ENCODE results near the gene FAM98A. TPM values are rescaled to one million over a fixed set of nuclear protein-coding genes. Genes with fewer than 3 reads are reported as not detected.
A peak's percentile ranks its signal among the peaks of the same experiment; 100 is the strongest.

The FAM98A gene
- 10.2 and 15.3 TPM in 2 replicates for total RNA-seq (2014; rRNA removed; shearing (Covaris generic); ENCODE audit: low replicate concordance)

DNA sequence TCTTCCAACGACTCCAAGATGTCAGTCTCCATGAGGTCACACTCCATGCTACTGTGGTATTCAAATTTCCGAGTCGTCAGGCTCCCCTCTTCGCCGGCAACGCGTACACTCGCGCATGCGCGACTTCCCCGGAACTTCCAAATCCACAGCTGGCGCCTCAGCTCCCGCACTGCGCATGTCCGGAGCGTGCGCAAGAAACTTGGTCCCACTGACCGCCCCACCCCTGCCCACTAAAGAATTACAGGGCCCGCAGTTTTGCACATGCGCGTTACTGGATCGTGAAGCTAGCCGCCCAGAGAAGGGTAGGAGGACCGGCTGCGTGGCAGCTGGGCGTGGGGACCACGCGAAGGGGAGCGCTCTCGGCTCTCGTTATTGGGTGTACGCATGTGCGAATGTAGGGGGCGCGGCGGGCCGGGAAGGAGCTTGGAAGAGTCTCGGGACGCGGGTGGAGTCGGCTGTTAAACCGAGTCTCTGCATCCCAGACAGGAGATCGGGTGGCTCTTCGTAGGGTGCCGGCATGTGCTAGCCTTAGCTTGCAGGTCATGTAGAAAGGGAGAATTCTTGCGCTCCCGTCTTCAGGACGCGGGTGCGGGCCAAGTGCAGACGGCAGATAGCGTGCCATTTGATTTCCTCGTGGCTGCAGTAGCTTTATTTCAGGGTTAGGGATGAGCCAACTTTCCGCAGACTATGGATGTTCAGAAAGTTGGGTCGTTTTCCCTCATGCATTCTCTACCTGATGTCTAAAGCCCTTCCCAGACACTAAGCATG is at the start of gene FAM98A:
Gene FAM98A, minus strand, starts transcription at position 125 of the 768 bp plus-strand sequence. Its CDS starts 78 bp downstream, at position 47.
- no peaks in the 10 kb centered on the region; the same call in 1 of the 2 replicates for H4K20me1 ChIP-seq (ENCODE audit: insufficient read depth, low read depth, low read length)
- no peaks in the 10 kb centered on the region for H3K9me3 ChIP-seq (ENCODE audit: low read length)
- DNase-seq, result peak; percentile 100
- H2AFZ ChIP-seq (ENCODE audit: low read length), result peak within 1 kb of the TSS; percentile 72
- no peaks in the 10 kb centered on the region for H3K27me3 ChIP-seq (ENCODE audit: low read length)
- peak within 1 kb of the TSS; percentile 67 for H3K27ac ChIP-seq (ENCODE audit: low read length)
- peak within 1 kb of the TSS; percentile 78 for H3K4me3 ChIP-seq (ENCODE audit: low read length)
- peaks cover 30% of the 10 kb centered on the region for H3K4me1 ChIP-seq (ENCODE audit: low read length)
- H3K79me2 ChIP-seq (ENCODE audit: low read length), result peaks cover 44% of the 10 kb centered on the region
- peak within 1 kb of the TSS; percentile 90 for H3K4me2 ChIP-seq (ENCODE audit: low read depth, low read length, poor library complexity, severe bottlenecking)
- H3K36me3 ChIP-seq (ENCODE audit: insufficient read depth, low read length), result peaks cover 8% of the 10 kb centered on the region; the same call in 1 of the 2 replicates
- H3K9me2 ChIP-seq (replicated peaks; ENCODE audit: insufficient read depth, low read length), result no peaks in the 10 kb centered on the region
- H3K9ac ChIP-seq (ENCODE audit: low read length), result peak within 1 kb of the TSS; percentile 80

DNA sequence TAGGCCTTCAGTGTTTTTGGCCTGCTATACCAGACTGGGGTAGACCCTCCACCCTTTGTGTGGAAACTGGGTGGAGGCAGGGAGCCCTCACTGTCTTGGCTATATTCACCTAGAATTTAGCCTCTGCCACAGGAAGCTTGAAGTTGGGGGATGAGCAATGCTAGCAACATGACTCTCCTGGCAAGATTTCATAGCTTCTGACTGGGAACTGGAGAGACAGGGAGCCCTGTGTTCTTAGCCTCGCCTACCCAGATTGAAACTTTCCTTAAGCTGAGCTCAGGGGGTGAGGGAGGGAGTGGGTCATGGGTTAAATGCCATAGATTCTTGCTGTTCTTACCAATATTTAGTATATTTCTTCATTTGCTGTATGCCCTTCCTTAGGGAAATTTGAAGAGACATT is 46.8 kb upstream of the FAM98A start:
- Histone ChIP-seq H3K9me2 (replicated peaks; ENCODE audit: insufficient read depth, low read length) (no peaks in the 10 kb centered on the region), H3K79me2 (ENCODE audit: low read length) (no peaks in the 10 kb centered on the region), H4K20me1 (ENCODE audit: insufficient read depth, low read depth, low read length) (no peaks in the 10 kb centered on the region), H3K27ac (ENCODE audit: low read length) (no peak overlapping the region), H3K4me3 (ENCODE audit: low read length) (no peak overlapping the region), H2AFZ (ENCODE audit: low read length) (no peak overlapping the region), H3K9ac (ENCODE audit: low read length) (no peak overlapping the region), H3K9me3 (ENCODE audit: low read length) (no peaks in the 10 kb centered on the region), H3K4me2 (ENCODE audit: low read depth, low read length, poor library complexity, severe bottlenecking) (no peak overlapping the region), H3K4me1 (ENCODE audit: low read length) (peaks cover 13% of the 10 kb centered on the region), H3K36me3 (ENCODE audit: insufficient read depth, low read length) (no peaks in the 10 kb centered on the region), H3K27me3 (ENCODE audit: low read length) (no peaks in the 10 kb centered on the region)
- no peak for DNase-seq

DNA sequence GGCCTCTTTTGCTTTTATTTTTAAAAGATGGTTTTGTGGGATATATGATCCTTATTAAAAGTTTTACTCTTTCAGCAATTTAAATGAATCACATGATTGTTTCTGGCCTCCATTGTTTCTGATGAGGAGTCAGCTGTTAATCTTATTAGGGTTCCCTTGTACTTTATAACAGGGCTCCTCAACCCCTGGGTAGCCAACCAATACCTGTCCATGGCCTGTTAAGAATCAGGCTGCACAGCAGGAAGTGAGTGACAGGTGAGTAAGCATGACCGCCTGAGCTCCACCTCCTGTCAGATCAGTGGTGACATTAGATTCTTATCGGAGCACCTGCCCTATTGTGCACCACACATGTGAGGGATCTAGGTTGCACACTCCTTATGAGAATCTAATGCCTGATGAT is 45.1 kb upstream of the FAM98A start:
- no peak overlapping the region for H3K9ac ChIP-seq (ENCODE audit: low read length)
- no peaks in the 10 kb centered on the region for H3K9me2 ChIP-seq (replicated peaks; ENCODE audit: insufficient read depth, low read length)
- no peaks in the 10 kb centered on the region for H4K20me1 ChIP-seq (ENCODE audit: insufficient read depth, low read depth, low read length)
- H3K4me1 ChIP-seq (ENCODE audit: low read length), result peaks cover 6% of the 10 kb centered on the region
- H3K4me2 ChIP-seq (ENCODE audit: low read depth, low read length, poor library complexity, severe bottlenecking), result no peak overlapping the region
- no peaks in the 10 kb centered on the region for H3K9me3 ChIP-seq (ENCODE audit: low read length)
- no peak overlapping the region for H2AFZ ChIP-seq (ENCODE audit: low read length)
- no peak overlapping the region for H3K4me3 ChIP-seq (ENCODE audit: low read length)
- no peaks in the 10 kb centered on the region for H3K27me3 ChIP-seq (ENCODE audit: low read length)
- no peak overlapping the region for H3K27ac ChIP-seq (ENCODE audit: low read length)
- H3K36me3 ChIP-seq (ENCODE audit: insufficient read depth, low read length), result no peaks in the 10 kb centered on the region
- no peaks in the 10 kb centered on the region for H3K79me2 ChIP-seq (ENCODE audit: low read length)
- DNase-seq, result no peak

DNA sequence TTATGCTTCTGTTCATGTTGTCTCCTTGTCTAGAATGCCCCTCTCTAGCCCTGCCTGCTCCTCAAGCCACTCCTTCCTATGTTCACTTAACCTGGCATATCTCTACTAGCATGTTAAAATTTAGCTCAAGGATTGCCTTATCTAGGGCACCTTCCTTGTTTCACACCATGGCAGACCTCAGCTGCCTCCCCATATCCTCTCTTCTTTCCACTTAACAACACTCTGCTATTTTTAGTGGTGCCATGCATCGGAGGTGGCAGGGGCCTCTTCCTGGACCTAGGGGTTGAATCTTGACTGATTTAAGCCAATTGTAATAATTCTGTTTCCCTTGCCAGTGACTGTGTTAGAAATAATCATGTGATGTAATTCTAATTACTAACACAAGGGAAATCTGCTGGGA is 36.9 kb upstream of the FAM98A start:
- Histone ChIP-seq H3K4me2 (ENCODE audit: low read depth, low read length, poor library complexity, severe bottlenecking) (no peak overlapping the region), H3K9me3 (ENCODE audit: low read length) (no peaks in the 10 kb centered on the region), H3K79me2 (ENCODE audit: low read length) (no peaks in the 10 kb centered on the region), H3K27me3 (ENCODE audit: low read length) (no peaks in the 10 kb centered on the region), H3K9ac (ENCODE audit: low read length) (no peak overlapping the region), H3K36me3 (ENCODE audit: insufficient read depth, low read length) (no peaks in the 10 kb centered on the region), H3K9me2 (replicated peaks; ENCODE audit: insufficient read depth, low read length) (no peaks in the 10 kb centered on the region), H4K20me1 (ENCODE audit: insufficient read depth, low read depth, low read length) (no peaks in the 10 kb centered on the region), H3K27ac (ENCODE audit: low read length) (no peak overlapping the region), H3K4me3 (ENCODE audit: low read length) (no peak overlapping the region), H3K4me1 (ENCODE audit: low read length) (no peaks in the 10 kb centered on the region), H2AFZ (ENCODE audit: low read length) (no peak overlapping the region)
- no peak for DNase-seq

DNA sequence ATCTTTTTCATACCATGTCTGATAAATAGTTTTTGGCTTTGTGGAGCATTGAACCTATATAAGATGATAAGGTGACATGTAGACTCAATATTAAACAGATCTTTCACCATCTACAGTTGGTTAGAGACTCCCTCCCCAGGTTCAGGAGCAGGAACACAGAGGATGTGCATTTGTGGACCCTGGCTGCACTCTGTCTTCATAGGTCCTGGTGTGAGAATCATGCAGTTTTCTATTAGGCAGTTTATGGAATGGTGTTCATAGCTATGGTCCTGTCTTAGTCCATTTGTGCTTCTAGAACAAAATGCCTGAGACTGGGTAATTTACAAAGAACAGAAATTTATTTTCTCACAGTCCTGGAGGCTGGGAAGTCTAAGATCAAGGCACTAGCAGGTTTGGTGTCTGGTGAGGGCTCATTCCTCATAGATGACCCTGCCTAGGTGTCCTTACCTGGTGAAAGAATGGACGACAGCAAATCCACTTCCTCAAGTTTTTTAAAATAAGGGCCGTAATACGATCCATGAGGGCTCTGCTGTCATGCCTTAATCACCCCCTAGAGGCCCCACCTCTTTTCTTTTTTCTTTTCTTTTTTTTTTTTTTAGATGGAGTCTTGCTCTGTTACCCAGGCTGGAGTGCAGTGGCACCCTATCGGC is 35.3 kb upstream of the FAM98A start:
- Histone ChIP-seq H3K4me1 (ENCODE audit: low read length) (no peaks in the 10 kb centered on the region), H2AFZ (ENCODE audit: low read length) (no peak overlapping the region), H3K4me3 (ENCODE audit: low read length) (no peak overlapping the region), H3K4me2 (ENCODE audit: low read depth, low read length, poor library complexity, severe bottlenecking) (no peak overlapping the region), H3K27me3 (ENCODE audit: low read length) (no peaks in the 10 kb centered on the region), H3K79me2 (ENCODE audit: low read length) (no peaks in the 10 kb centered on the region), H3K9ac (ENCODE audit: low read length) (no peak overlapping the region), H3K27ac (ENCODE audit: low read length) (no peak overlapping the region), H3K36me3 (ENCODE audit: insufficient read depth, low read length) (no peaks in the 10 kb centered on the region), H3K9me3 (ENCODE audit: low read length) (no peaks in the 10 kb centered on the region), H4K20me1 (ENCODE audit: insufficient read depth, low read depth, low read length) (no peaks in the 10 kb centered on the region), H3K9me2 (replicated peaks; ENCODE audit: insufficient read depth, low read length) (no peaks in the 10 kb centered on the region)
- no peak for DNase-seq

DNA sequence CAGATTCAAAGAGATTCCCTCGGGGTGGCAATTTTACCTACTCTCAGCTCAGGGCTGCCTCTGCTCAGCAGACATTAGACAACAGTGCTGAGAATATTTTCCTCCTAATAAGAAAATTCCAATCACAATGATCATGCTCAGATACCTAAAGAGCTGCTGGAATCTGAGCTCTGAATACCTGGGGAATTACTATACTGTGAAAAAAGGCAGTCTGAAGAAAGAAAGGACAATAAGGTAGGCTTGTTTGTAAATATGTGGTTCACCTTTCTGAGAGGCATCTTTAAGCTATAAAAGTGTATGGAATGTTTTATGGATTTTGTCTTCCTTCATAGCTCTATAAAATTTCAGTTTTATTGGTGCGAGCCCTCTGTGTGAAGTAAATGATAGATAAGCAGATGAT is 34.2 kb upstream of the FAM98A start:
- H3K36me3 ChIP-seq (ENCODE audit: insufficient read depth, low read length), result no peaks in the 10 kb centered on the region
- no peaks in the 10 kb centered on the region for H3K9me3 ChIP-seq (ENCODE audit: low read length)
- H3K9ac ChIP-seq (ENCODE audit: low read length), result no peak overlapping the region
- H3K27me3 ChIP-seq (ENCODE audit: low read length), result no peaks in the 10 kb centered on the region
- H3K9me2 ChIP-seq (replicated peaks; ENCODE audit: insufficient read depth, low read length), result no peaks in the 10 kb centered on the region
- H3K79me2 ChIP-seq (ENCODE audit: low read length), result no peaks in the 10 kb centered on the region
- H3K4me3 ChIP-seq (ENCODE audit: low read length), result no peak overlapping the region
- no peak overlapping the region for H2AFZ ChIP-seq (ENCODE audit: low read length)
- no peaks in the 10 kb centered on the region for H4K20me1 ChIP-seq (ENCODE audit: insufficient read depth, low read depth, low read length)
- no peak overlapping the region for H3K27ac ChIP-seq (ENCODE audit: low read length)
- no peak for DNase-seq
- no peak overlapping the region for H3K4me2 ChIP-seq (ENCODE audit: low read depth, low read length, poor library complexity, severe bottlenecking)
- H3K4me1 ChIP-seq (ENCODE audit: low read length), result no peaks in the 10 kb centered on the region

DNA sequence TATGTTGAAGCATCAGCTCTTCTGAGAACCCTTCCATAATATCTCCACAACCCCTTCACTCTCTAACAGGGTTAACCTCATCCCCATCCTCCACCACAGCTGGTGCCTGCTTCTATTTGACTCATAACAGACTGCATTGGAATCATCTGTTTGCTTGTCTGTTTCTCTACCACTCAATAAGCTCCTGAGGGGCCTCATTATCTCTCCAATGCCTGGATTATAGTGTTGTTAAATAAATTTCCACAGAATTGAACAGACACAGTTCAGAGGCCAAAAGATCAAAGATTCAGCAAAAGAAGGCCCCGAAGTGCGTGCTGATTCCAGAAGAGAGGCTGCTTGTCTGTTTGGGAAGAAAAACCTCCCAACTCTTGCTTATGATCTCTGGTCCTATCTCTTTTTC is 33.7 kb upstream of the FAM98A start:
- no peak overlapping the region for H3K4me3 ChIP-seq (ENCODE audit: low read length)
- H3K27me3 ChIP-seq (ENCODE audit: low read length), result no peaks in the 10 kb centered on the region
- H3K4me2 ChIP-seq (ENCODE audit: low read depth, low read length, poor library complexity, severe bottlenecking), result no peak overlapping the region
- no peak for DNase-seq
- H3K4me1 ChIP-seq (ENCODE audit: low read length), result no peaks in the 10 kb centered on the region
- no peaks in the 10 kb centered on the region for H3K79me2 ChIP-seq (ENCODE audit: low read length)
- H3K9ac ChIP-seq (ENCODE audit: low read length), result no peak overlapping the region
- no peak overlapping the region for H3K27ac ChIP-seq (ENCODE audit: low read length)
- no peaks in the 10 kb centered on the region for H3K9me3 ChIP-seq (ENCODE audit: low read length)
- H3K36me3 ChIP-seq (ENCODE audit: insufficient read depth, low read length), result no peaks in the 10 kb centered on the region
- H3K9me2 ChIP-seq (replicated peaks; ENCODE audit: insufficient read depth, low read length), result no peaks in the 10 kb centered on the region
- no peak overlapping the region for H2AFZ ChIP-seq (ENCODE audit: low read length)
- no peaks in the 10 kb centered on the region for H4K20me1 ChIP-seq (ENCODE audit: insufficient read depth, low read depth, low read length)

DNA sequence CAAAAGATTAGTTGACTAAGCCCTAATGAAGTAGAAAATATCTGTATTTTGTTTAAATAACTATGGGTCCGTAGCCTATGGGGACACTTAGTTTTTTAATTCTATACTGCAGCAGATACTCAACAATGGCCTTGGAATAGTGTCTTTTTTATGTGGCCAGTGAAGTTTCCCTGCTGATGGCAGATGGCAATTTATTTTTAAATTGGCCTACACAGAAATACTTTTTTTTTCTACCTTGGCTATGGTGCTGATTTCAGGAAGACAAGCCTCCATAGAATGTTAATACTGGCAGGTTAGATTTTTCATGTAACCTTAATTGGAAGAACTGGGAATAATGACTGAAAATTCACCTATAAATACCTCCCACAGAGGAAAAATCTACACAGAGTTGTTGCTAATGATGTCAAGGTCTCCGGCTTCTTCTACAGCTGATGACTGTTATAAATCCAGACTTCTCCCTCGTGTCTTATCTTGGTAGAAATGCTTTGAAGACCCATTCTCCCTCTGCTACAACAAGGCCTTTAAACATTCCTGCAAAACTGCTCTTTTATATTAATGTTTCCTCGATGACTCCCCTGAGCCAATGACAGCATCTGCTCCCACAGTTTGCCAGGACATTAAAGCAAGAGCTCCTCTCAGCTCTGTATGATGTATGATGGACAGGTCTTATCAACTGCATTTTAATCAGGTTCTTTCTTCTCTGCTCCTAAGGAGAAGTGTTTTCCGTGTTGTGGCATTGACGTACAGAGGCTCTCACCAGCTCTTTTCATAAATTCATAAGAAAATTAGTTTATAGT is 29.1 kb upstream of the FAM98A start:
- Histone ChIP-seq H3K27ac (ENCODE audit: low read length) (no peak overlapping the region), H2AFZ (ENCODE audit: low read length) (no peak overlapping the region), H4K20me1 (ENCODE audit: insufficient read depth, low read depth, low read length) (no peaks in the 10 kb centered on the region), H3K4me3 (ENCODE audit: low read length) (no peak overlapping the region), H3K4me2 (ENCODE audit: low read depth, low read length, poor library complexity, severe bottlenecking) (no peak overlapping the region), H3K9me3 (ENCODE audit: low read length) (no peaks in the 10 kb centered on the region), H3K9ac (ENCODE audit: low read length) (no peak overlapping the region), H3K27me3 (ENCODE audit: low read length) (no peaks in the 10 kb centered on the region), H3K36me3 (ENCODE audit: insufficient read depth, low read length) (no peaks in the 10 kb centered on the region), H3K4me1 (ENCODE audit: low read length) (no peaks in the 10 kb centered on the region), H3K9me2 (replicated peaks; ENCODE audit: insufficient read depth, low read length) (no peaks in the 10 kb centered on the region), H3K79me2 (ENCODE audit: low read length) (no peaks in the 10 kb centered on the region)
- no peak for DNase-seq

Measured in Karpas-422 (cell line).